Measurements from ENCODE around the gene MARVELD1.

GRCh38 chr10:97689559-97690020 is 23.9 kb upstream of the MARVELD1 start:
- TF ChIP-seq POLR2AphosphoS5 (IDR thresholded peaks at IDR 0.05; ENCODE audit: low read depth, low read length) (no peak), POLR2A (IDR thresholded peaks at IDR 0.05; ENCODE audit: low read depth, low read length) (no peak)

All from GM12892 (cell line).